Epithelial cell of prostate (primary cell): Measurements from ENCODE around the gene TENT4B.
"Not testable (repeated sequence)": the region's sequence is repeated elsewhere in the genome, so short reads cannot be mapped to it uniquely, and the experiment has no call there.

Experiments used
- DNase-seq: peaks from one replicate; pipeline ENCODE4 v3.0.0-alpha.2; 2011; ENCODE audit warnings: low read depth, low spot score
- H3K27ac ChIP-seq: fragments of 450-650 bp; 2 replicates; pipeline ENCODE4 v1.5.1; 2017; ENCODE audit warnings: mild to moderate bottlenecking

TENT4B gene

DNA sequence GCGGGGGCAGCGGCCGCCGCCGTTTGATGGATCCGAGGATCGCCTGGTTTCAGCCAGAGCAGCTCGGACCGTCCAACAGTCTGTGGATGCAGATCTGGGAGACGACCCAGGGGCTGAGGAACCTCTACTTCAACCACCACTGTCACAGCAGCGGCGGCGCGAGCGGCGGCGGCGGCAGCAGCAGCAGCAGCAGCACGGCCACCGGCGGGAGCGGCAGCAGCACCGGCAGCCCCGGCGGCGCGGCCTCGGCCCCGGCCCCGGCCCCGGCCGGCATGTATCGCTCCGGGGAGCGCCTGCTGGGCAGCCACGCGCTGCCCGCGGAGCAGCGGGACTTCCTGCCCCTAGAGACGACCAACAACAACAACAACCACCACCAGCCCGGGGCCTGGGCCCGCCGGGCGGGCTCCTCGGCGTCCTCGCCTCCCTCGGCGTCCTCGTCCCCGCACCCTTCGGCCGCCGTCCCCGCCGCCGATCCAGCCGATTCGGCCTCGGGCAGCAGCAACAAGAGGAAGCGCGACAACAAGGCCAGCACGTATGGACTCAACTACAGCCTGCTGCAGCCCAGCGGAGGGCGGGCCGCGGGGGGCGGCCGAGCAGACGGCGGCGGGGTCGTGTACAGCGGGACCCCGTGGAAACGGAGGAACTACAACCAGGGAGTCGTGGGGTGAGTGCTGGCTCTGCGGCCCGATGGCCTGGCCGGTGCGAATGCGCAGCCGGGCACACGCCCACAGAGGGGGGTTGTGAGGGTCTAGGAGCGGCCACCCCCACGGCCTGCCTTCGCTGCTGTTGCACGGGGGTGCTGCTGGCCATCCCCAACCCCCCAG lies 702 bp downstream of the TENT4B start:
- H3K27ac ChIP-seq, result peak overlapping the region; percentile 81
- no peak for DNase-seq

DNA sequence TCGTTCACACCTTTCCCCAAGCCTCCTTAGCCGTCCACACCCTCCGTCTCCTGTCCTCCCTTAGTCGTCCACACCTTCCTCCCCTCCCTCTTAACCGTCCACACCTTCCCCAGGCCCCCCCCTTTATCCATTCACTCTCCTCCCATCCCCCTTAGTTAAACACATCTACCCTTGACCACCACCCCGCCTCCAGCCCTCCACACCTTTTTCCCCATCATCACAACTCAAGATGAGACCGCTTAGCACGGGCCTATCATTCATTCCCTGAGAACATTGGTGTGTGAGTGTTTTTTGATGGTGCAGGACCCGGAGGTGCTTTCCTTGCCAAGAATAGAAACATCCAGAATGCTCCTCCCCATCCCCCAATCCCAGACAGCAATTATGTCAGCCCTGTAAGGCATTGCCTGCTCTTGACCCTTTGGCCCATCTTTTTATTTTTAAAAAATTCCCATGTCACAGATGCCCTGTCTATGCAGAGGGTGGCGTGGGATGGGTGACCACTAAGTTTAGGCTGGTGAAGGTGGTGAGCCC lies 1.4 kb downstream of the TENT4B start:
- H3K27ac ChIP-seq, result peak overlapping the region; percentile 81
- DNase-seq, result no peak

DNA sequence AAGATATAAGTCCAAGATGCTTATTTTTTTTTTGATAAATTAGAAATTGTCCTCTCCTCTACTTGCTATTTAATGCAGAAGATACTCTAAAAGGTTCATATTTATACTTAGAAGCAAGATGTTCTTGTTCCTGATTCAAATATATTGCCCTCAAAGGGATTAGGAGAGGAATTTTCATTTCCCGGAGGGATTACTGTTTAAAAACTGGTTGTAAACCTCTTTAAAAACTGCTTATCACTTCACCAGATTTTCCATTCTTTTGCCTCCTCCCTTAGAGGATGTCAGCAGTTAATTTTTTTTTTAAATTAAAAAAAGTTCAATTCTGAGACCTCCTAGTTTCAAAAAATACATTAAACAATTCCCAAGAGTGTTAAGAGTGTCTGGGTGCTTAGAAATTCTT lies 2.8 kb downstream of the TENT4B start:
- H3K27ac ChIP-seq, result no peak overlapping the region

DNA sequence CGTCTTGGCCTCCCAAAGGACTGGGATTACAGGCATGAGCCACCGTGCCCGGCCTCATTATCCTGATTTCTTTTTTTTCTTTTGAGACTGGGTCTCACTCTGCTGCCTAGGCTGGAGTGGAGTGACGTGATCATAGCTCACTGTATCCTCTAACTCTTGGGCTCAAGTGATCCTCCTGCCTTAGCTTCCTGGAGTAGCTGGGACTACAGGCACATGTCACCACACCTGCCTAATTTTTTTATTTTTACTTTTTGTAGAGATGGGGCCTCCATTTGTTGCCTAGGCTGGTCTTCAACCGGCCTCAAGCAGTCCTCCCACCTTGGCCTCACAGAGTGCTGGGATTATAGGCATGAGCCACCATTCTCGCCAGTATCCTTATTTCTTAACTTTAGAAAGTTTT lies 3.5 kb downstream of the TENT4B start:
- no peak overlapping the region for H3K27ac ChIP-seq
- DNase-seq, result no peak

More for the DNA sequence above, 2.8 kb downstream of the TENT4B start:
- DNase-seq, result no peak

DNA sequence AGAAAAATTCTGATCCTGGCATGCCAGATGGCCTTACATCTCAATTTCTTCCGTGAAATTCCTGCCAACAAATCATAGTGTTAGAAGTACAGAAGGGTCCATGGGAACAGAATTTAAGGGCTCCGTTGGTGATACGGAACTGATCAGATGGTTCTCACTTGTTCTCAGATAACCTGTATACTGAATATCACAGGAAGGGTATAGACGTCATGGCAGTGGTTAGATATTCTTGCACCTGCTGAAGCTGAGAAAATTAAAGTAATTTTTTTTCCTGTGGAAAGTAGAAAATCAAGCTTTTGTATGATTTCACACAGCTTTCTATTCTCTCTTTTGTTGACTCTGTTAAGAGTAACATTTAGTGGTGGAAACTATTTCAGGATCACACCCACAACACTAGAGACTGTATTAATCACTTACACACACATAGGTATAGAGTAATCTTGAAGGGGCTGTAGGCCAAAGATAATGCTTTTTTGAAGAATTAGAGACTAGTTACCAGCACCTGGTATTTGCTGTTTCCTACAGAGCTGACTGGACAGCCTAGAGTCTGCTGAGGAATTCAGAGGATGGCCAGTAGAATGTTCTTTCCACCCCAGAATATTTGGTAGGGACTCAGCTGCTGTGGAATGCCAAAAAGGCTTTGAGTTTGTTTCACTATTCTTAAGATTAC lies 7.5 kb downstream of the TENT4B start:
- H3K27ac ChIP-seq, result no peak overlapping the region
- no peak for DNase-seq

DNA sequence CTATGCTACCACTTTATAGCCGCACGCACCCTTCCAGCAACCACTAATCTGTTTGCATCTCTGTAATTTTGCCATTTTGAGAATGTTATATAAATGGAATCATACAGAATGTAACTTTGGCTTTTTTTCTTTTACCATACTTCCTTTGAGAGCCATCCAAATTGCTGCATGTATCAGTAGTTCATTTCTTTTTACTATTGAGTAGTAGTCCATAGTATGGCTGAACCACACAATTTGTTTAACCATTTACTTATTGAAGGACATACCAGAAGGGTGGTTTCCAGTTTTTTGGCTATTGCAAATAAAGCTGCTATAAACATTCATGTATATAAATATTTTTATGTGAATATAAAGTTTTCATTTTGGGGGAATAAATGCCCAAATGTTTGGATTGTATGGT lies 8.8 kb downstream of the TENT4B start:
- H3K27ac ChIP-seq, result no peak overlapping the region
- DNase-seq, result no peak

DNA sequence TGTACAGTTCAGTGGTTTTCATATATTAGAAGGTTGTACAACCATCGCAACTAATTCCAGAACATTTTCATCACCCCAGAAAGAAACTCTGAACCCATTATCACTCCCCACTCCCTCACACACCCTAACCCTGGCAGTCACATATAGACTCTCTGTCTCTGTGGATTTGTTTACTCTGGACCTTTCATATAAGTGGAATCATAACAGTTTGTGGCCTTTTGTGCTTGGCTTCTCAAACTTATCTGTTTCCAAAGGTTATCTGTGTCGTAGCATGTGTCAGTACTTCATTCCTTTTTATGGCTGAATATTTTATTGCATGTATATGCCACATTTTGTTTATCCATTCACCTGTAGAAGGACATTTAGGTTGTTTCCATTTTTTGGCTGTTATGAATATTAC lies 12.4 kb downstream of the TENT4B start:
- no peak for DNase-seq
- no peak overlapping the region for H3K27ac ChIP-seq

DNA sequence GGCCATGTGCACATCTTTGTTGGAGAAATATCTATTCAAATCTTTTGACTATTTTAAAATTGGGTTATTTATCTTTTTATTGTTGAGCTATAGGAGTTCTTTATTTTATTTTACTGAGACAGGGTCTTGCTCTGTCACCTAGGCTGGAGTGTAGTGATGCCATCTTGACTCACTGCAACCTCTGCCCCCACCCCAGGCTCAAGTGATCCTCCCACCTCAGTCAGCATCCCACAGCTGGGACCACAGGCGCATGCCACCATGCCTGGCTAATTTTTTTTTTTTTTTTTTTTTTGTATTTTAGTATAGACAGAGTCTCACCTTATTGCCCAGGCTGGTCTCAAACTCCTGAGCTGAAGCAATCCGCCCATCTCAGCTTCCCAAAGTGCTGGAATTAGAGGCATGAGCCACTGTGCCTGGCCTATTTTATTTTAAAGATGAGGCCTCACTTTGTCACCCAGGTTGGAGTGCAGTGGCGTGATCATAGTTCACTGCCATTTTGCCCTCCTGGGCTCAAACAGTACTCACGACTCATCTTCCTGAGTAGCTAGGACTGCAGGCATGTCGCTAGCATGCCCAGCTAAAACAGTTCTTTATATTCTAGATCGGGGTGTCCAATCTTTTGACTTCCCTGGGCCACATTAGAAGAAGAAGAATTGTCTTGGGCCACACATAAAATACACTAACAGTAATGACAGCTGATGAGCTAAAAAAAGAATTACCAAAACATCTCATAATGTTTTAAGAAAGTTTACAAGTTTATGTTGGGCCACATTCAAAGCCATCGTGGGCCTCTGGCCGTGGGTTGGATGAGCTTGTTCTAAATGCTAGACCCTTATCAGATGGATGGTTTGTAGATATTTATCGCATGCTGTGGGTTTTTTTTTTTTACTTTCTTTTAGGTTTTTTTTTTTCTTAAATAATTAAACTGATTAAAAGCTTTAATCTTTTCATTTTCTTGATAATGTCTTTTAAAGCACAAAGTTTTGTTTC lies 13.7 kb downstream of the TENT4B start:
- peak overlapping the region; percentile 36 for H3K27ac ChIP-seq
- no peak for DNase-seq

DNA sequence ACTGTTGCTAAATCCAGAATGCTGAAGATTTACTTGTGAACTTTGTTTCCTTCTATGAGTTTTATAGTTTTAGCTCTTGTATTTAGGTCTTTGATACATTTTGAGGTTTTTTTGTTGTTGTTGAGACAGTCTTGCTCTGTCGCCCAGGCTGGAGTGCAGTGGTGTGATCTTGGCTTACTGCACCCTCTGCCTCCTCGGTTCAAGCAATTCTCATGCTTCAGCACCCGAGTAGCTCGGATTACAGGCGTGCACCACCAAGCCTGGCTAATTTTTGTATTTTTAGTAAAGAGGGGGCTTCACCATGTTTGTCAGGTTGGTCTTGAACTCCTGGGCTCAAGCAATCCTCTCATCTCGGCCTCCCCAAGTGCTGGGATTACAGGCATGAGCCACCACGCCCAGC lies 14.4 kb downstream of the TENT4B start:
- DNase-seq, result no peak
- peak overlapping the region; percentile 36 for H3K27ac ChIP-seq

DNA sequence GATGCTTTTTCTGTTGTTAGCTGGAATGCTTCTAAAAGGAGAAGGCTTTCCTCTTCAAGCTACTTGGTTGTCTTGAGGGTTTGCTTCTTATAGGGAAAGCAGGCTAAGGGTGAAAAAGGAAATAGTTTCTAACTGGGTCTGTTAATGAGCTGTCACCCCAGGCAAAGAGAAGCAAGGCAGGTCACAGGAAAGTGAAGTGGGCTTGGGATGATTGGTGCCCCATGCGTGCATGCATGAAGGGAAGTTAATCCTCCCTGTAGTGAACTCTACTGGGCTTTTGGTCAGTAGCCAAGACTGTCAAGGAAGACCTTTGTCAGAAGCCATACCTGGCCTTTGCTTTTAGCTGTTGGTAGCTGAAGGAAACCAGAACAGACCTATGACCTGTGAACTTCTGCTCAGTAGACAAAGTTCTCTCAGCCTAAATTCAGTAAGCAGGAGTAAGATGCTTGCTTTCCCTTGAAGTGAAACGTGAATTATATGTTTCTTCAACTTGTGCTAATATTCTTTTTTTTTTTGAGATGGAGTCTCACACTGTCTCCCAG lies 16.5 kb downstream of the TENT4B start:
- no peak overlapping the region for H3K27ac ChIP-seq
- DNase-seq, result no peak

DNA sequence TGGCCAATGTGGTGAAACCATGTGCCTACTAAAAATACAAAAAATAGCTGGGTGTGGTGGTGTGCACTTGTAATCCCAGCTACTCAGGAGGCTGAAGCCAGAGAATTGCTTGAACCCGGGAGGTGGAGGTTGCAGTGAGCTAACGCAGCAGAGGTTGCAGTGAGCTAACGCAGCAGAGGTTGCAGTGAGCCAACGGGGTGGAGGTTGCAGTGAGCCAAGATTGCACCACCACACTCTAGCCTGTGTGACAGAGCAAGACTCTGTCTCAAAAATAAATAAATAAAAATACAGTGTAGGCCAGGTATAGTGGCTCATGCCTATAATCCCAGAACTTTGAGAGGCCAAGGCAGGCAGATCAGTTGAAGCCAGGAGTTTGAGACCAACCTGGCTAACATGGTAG lies 18.7 kb downstream of the TENT4B start:
- DNase-seq, H3K27ac ChIP-seq: not testable (repeated sequence)

DNA sequence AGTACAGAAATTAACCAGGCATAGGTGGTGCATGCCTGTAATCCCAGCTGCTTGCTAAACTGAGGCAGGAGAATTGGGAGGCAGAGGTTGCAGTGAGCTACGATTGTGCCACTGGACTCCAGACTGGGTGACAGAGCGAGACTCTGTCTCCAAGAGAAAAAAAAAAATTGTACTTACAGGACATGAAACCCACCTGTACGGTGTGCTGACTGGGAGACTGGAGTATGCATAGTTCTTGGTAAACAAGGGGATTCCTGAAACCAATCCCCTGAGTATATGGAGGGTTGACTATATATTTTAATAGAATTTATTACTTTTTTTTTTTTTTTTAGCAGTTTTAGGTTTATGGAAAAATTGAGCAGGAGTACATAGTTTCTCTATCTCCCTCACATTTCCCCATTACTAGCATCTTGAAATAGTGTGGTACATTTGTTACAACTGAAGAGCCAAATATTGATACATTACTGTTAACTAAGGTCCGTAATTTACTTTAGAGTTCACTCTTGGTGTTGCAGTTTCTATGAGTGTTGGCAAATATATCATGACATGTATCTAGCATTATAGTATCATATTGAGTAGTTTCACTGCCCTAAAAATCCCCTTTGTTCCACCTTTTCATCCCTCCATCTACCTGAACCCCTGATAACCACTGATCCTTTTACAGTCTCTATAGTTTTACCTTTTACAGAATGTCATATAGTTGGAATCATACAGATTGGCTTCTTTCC lies 19.3 kb downstream of the TENT4B start:
- H3K27ac ChIP-seq, result no peak overlapping the region
- no peak for DNase-seq

DNA sequence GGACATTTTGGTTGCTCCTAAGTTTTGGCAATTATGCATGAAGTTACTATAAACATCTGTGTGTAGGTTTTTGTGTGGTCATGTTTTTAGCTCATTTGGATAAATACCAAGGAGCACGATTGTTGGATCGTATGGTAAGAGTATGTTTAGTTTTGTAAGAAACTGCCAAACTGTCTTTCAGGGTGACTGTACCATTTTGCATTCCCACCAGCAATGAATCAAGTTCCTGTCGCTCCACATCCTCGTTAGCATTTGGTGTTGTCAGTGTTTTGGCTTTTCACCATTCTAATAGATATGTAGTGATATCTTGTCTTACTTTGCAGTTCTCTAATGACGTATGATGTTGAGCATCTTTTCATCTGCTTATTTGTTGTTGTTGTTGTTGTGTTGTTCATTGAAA lies 20.2 kb downstream of the TENT4B start:
- no peak for DNase-seq

DNA sequence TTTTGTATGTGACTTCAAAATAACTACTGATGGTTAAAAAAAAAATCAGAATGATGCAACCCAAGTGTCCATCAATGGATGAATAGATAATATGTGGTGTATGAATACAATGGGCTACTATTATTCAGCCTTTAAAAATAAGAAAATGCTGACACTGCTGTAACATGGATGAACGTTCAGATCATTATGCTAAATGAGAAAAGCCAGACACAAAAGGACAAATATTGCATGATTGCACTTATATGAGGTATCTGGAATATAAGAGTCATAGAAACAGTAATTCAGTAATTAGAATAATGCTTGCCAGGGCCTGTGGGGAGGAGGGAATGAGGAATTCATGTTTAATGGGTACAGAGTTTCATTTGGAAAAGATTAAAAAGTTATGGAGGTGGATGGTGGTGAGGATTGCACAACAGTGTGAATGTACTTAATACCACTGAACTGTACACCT lies 25.4 kb downstream of the TENT4B start:
- DNase-seq, result no peak
- H3K27ac ChIP-seq, result no peak overlapping the region

More for the DNA sequence above, 20.2 kb downstream of the TENT4B start:
- no peak overlapping the region for H3K27ac ChIP-seq

DNA sequence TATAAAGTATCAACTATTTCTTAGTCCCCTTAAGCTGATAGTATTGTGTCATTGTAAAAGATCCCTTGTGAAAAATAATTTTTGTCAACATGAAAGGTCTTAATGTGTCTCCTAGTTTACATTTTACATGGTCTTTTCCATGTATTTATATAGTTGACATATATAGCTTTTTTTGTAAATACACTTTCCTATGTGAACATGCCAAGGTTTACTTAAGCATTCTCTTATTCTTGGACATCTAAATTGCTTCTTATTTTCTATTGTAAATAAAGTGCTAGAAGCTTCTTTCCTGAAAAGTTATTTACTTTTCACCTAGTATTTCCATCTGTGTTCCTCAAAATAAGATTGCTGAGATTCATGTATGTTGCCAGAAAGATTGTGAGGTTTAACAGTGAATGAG lies 29.3 kb downstream of the TENT4B start:
- no peak overlapping the region for H3K27ac ChIP-seq

DNA sequence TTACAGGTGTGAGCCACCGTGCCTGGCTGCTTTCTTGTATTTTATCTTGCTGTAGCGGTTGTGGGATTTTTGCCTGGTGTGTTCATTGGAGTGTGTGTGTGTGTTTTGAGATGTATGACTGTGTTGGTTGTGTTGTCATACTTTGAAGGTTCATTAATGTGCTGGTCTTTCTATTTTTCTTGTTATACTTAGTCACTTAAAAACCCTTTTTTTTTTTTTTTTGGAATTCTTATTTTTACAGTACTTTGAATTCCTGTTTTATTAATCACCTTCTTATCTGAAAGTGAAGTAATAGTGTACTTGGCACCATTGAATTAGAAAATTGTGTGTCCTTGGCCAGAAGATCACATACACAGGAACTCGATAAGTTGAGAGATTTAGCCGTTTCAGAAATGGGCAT lies 30.2 kb downstream of the TENT4B start:
- DNase-seq, result no peak

More for the DNA sequence above, 29.3 kb downstream of the TENT4B start:
- no peak for DNase-seq

DNA sequence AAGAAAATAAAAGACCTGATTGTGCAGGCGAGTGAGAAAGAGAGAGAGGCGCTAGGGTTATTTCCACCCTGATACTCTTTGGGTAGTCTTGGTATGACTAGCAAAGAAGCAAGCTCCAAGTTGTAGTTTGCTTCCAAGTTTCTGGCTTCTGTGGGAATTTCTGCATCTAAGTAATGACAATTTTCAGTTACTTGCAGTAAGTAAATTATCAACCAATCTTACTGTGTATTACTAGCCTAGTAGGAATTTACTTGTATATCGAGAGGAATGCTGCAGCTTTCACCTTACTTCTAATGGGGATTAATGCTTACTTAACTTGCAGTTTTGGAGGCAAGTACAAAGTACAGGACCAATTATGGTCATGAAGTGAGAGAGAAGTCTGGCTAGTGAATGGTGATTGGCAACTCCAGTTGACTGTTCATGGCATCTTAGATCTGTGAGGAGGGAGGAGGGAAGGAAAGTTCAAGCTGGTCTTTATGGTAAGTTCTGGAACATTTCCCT lies 31.9 kb downstream of the TENT4B start:
- no peak overlapping the region for H3K27ac ChIP-seq
- DNase-seq, result no peak

More for the DNA sequence above, 30.2 kb downstream of the TENT4B start:
- H3K27ac ChIP-seq, result no peak overlapping the region

DNA sequence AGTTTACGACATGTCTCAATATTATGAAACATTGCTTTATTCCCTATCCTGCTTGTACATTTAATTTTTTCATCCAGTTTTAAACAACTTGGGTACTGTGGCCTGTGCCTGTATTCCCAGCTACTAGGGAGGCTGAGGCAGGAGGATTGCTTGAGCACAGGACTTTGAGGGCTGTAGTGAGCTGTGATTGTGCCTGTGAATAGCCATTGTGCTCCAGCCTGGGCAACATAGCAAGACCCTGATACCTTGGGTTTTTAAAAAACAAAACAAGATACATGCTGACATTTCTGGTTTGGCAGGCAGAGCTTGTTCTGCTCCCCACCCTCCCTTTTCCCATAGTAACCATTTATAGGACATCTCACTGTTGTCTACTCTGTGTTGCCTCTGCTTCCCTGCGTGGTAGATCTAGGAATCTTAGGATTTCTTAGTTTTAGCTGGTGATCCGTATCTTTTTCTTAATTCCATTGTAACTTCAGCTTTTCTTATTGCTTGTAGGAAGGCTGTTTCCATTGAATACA lies 35.6 kb downstream of the TENT4B start:
- no peak for DNase-seq

DNA sequence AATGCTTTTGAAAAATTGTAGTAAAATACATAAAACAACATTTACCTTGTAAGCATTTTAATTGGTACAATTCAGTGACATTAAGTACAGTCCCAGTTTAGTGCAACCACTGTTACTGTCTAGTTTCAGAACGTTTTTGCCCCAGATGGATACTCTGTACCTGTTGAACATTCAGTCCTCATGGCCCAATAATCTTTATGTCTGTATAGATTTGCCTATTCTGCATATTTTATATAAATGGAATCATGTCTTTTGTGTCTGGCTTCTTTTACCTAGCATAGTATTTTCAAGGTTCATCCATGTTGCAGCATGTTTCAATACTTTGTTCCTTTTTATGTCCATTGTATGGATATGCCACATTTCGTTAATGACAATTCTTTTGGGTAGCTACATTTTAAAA lies 37.2 kb downstream of the TENT4B start:
- H3K27ac ChIP-seq, result no peak overlapping the region
- DNase-seq, result no peak

More for the DNA sequence above, 35.6 kb downstream of the TENT4B start:
- no peak overlapping the region for H3K27ac ChIP-seq
